8988T (cell line): Measurements from ENCODE around the gene TSNAX.

Experiments
- DNase-seq: peaks from one replicate; pipeline ENCODE4 v3.0.0; 2011

TSNAX gene

GRCh38 chr1:231522038-231522437 is 6.4 kb upstream of the TSNAX start:
- DNase-seq: no peak

DNA sequence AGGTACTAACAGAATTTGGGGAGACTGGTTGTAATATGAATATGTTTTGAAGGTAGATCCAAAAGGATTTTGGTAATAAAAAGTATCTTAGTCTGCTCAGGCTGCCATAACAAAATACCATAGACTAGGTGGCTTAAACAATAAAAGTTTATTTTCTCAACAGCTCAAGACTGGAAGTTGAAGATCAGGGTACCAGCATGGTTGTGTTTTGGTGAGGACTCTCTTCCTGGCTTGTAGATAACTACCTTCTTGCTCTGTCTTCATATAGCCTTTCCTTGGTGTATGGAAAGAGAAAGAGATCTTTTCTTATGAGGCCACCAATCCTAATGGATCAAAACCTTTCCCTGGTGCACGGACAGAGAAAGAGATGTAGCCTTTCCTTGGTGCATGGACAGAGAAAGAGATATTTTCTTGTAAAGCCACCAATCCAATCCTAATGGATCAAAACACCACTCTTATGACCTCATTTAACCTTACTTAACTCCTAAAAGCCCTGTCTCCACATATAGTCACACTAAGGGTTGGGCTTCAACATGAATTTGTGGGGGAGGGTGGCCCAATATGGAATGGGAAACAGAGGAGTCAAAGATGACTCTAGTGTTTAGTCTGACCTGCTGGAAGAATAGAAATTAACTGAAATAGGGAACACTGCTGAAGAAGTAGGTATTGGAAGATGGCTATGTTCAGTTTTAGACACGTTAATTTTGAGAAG is 5.4 kb upstream of the TSNAX start:
- no peak for DNase-seq

- no peak for DNase-seq
These were observed 4.7 kb upstream of the TSNAX start for GRCh38 chr1:231523816-231524215.

GRCh38 chr1:231526536-231526935 is 1.9 kb upstream of the TSNAX start:
- no peak for DNase-seq

DNA sequence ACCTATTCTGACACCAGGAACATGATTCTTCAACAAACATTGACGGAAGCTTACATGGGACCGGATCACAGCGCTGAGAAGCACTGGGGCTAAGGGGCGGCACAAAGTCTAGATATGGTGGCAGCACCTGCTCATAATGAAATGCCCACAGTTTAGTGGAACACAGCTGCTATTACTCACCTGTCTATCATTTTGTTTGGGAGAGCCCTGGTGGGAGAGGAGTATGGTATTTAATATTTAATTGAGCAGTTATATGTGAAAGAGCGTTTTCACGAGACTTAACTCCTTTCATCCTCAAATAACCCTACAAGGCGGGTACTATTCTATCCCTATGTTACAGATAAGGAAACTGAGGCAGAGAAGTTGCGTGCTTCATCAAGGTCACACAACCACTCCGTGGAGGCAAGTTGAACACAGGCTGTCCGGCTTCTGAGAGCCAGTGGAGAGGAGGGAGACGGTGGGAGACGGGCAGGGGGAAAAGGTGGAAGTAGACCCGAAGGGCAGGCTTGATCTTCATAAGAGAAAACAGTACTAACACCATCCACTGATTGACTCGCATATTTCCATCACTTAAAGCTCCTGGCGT is 790 bp upstream of the TSNAX start:
- DNase-seq: no peak

- no peak for DNase-seq
These were observed 4.8 kb downstream of the TSNAX start for GRCh38 chr1:231533240-231533639.

- no peak for DNase-seq
These were observed 6.3 kb downstream of the TSNAX start for GRCh38 chr1:231534703-231535159.

DNA sequence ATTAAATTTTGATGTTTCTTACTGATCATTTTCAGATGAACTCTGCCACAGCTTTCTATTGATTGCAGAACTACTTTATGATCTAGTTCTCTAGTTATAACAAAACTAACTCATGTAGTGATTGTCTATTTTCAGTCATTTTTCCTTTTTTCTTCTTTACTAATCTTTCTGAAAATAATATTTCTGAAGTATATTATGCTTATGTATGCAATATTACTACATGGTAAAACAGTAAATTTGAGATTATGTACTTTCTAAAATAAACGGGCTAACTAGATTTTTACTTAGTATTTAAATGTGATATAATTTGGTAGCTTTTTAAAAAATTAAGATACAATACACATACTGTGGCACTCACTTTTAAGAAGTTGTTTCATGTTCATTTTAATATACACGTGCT is 7.6 kb downstream of the TSNAX start:
- no peak for DNase-seq

GRCh38 chr1:231540847-231541246 is 12.4 kb downstream of the TSNAX start:
- no peak for DNase-seq

GRCh38 chr1:231541842-231542241 is 13.4 kb downstream of the TSNAX start:
- DNase-seq: no peak

GRCh38 chr1:231544943-231545592 is 16.6 kb downstream of the TSNAX start:
- no peak for DNase-seq

- DNase-seq: no peak
These were observed 18.2 kb downstream of the TSNAX start for GRCh38 chr1:231546693-231547092.

DNA sequence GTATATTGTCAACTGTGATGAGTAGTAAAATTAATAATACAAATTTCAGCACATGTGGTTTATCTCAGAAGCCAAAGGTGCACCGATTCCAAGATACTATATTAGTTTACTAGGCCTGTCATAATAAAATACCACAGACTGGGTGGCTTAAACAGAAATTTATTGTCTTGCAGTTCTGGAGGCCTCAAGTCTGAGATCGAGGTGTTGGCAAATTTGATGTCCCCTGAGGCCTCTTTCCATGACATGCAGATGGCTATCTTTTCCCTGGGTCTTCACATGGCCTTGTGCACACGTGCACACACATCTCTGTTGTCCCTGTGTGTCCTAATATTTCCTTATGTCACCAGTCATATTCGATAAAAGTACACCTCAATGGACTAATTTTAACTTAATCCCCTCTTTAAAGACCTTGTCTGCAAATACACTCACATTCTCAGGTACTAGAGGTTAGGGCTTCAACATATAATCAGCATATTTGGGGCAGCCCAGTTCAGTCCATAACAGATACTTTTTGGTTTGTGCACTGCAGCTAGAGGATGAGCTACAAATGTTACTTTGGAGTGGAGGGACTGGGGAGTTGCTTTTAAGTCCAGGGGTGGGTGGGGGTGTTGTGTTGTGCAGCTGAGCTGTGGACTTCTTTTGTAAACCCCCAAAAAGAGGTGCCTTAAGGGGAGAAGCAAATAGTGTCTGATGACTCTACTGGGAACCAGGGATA is 21.4 kb downstream of the TSNAX start:
- DNase-seq: no peak

- peak; percentile 21 for DNase-seq
These were observed 21.9 kb downstream of the TSNAX start for GRCh38 chr1:231550448-231550781.

DNA sequence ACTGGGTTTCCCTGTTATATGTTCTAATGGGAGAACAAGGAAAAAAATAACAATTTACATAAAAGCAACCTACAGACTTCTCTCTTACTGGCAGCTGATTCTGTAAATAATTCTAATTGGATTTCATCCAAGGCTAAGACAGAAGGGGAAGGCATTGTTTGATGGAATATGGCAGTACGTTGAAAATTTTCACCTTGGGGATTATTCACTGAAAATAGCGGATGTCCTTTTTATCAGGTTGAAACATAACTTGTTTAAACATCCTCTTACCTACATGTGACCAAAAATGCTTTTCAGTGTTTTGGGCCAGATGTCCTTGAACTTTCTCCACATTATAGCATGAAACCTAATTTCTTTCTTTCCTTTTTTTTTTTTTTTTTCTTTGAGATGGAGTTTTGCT is 24.9 kb downstream of the TSNAX start:
- DNase-seq: no peak

DNA sequence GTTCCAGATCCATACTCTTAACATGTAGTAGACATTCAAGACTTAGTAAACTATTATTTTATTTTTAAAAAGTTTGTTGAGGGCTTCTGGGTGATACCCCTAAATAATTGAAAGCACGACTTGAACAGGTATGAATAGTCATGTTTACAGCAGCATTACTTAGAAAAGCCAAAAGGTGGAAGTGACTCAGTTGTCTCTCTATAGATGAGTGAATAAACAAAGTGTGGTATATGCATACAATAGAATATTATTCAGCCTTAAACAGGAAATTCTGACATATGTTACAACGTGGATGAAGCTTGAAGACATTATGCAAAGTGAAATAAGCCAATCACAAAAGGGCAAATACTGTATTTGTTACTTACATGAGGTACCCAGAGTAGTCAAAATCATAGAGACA is 26.5 kb downstream of the TSNAX start:
- DNase-seq: no peak

DNA sequence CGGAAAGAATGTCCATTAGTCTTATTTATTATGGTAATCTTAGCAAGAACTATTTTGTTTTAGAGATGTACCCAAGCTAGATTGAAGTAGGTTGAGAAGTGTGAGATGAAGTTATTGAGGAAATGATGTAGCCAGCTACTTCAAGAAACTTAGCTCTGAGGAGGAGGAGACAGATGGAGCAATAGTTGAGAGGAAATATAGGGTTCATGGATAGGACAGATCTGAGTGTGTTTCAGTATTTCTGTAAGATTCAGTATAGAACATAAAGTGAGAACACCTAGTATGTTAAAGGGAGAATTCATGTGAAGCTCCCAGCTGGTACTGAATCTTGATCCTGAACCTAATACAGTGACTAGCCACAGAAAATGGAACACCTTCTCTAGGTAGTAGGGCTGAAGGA is 28.9 kb downstream of the TSNAX start:
- no peak for DNase-seq

- no peak for DNase-seq
These were observed 29.6 kb downstream of the TSNAX start for GRCh38 chr1:231557898-231558707.

DNA sequence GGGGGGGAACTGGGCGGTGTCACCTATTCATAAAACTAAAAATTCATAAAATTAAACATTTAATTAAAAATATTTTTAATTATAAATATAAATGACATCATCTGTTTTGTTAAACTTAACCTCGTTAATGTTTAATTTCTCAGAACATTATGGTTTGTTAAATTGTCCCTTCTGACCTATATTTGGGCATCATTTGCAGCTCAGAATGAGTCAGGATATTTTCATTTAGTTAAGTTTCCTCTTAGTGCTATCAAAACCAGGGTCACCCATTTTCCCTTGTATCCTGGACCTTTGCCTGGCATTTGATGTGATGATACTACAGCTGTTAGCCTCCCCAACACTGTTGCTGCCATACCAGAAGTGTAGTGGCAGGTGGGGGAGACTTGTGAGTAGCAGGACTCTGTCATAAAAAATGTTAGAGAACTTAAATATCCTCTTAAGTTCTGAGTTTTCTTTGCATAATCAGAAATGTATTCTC is 30.3 kb downstream of the TSNAX start:
- DNase-seq: no peak

GRCh38 chr1:231561647-231562383 is 33.3 kb downstream of the TSNAX start:
- DNase-seq: no peak

DNA sequence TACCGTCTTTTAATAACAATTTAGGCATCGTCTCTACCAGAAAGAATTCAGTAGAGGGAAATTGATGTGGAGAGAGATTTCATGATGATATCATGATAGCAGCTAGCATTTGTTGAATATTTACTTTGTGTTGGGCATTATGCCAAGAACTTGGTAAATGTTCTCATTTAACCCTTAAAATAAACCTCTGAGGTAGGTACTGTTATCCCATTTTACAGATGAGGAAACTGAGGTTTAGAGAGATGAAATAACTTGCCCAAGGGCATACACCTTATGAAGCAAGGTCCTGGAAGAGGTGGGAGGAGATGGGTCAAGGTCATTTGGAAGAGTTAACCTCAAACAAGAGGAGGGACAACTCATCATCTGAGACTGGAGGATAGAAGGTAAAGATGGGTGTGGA is 34.8 kb downstream of the TSNAX start:
- DNase-seq: no peak

- DNase-seq: no peak
These were observed 35.9 kb downstream of the TSNAX start for GRCh38 chr1:231564373-231564772.
